ENCODE measurements around the gene ULK4.
"Not testable (repeated sequence)": the region's sequence is repeated elsewhere in the genome, so short reads cannot be mapped to it uniquely, and the experiment has no call there.

The ULK4 gene

GRCh38 chr3:41710646-41711388 lies 251.1 kb downstream of the ULK4 start:
- H3K4me2 ChIP-seq (ENCODE audit: low read depth, low read length, poor library complexity, severe bottlenecking) = no peak overlapping the region
- no peak overlapping the region for H2AFZ ChIP-seq (ENCODE audit: low read depth, low read length, severe bottlenecking)
- H3K4me3 ChIP-seq (ENCODE audit: insufficient read depth, low read length, poor library complexity, severe bottlenecking) = no peak overlapping the region
- no peaks in the 10 kb centered on the region for H3F3A ChIP-seq (ENCODE audit: insufficient read depth)
- no peaks in the 10 kb centered on the region for H3K27me3 ChIP-seq (ENCODE audit: low read length)
- H3K9me2 ChIP-seq (replicated peaks; ENCODE audit: insufficient read depth, low read length) = no peaks in the 10 kb centered on the region
- H4K20me1 ChIP-seq (ENCODE audit: low read depth, low read length) = no peaks in the 10 kb centered on the region
- H3K9ac ChIP-seq (ENCODE audit: low read length) = no peak overlapping the region
- no peaks in the 10 kb centered on the region for H3K79me2 ChIP-seq (ENCODE audit: insufficient read depth, low read length)
- H3K9me3 ChIP-seq (ENCODE audit: insufficient read depth, low read length) = no peaks in the 10 kb centered on the region
- H3K36me3 ChIP-seq (ENCODE audit: low read length) = no peaks in the 10 kb centered on the region
- TF ChIP-seq CTCF (IDR thresholded peaks at IDR 0.05; ENCODE audit: insufficient read depth, low read length, poor library complexity, severe bottlenecking) = no peak
- TF ChIP-seq EZH2phosphoT487 (conservative IDR thresholded peaks at IDR 0.05; ENCODE audit: low read length) = no peak
- no peak overlapping the region for H3K27ac ChIP-seq (ENCODE audit: low read depth, low read length)

- H3K9me2 ChIP-seq (replicated peaks; ENCODE audit: insufficient read depth, low read length); H3F3A ChIP-seq (ENCODE audit: insufficient read depth); H3K27ac ChIP-seq (ENCODE audit: low read depth, low read length); H4K20me1 ChIP-seq (ENCODE audit: low read depth, low read length); H3K9ac ChIP-seq (ENCODE audit: low read length); H3K27me3 ChIP-seq (ENCODE audit: low read length); H2AFZ ChIP-seq (ENCODE audit: low read depth, low read length, severe bottlenecking); H3K36me3 ChIP-seq (ENCODE audit: low read length); H3K4me2 ChIP-seq (ENCODE audit: low read depth, low read length, poor library complexity, severe bottlenecking); H3K4me3 ChIP-seq (ENCODE audit: insufficient read depth, low read length, poor library complexity, severe bottlenecking); H3K79me2 ChIP-seq (ENCODE audit: insufficient read depth, low read length); H3K9me3 ChIP-seq (ENCODE audit: insufficient read depth, low read length): not testable (repeated sequence)
These were observed 252.7 kb downstream of the ULK4 start for GRCh38 chr3:41709213-41709612.

GRCh38 chr3:41708176-41708575 lies 253.7 kb downstream of the ULK4 start:
- Histone ChIP-seq H3K27me3 (ENCODE audit: low read length) (no peaks in the 10 kb centered on the region), H3K36me3 (ENCODE audit: low read length) (no peaks in the 10 kb centered on the region), H3K79me2 (ENCODE audit: insufficient read depth, low read length) (no peaks in the 10 kb centered on the region), H3K27ac (ENCODE audit: low read depth, low read length) (no peak overlapping the region), H3F3A (ENCODE audit: insufficient read depth) (no peaks in the 10 kb centered on the region), H4K20me1 (ENCODE audit: low read depth, low read length) (no peaks in the 10 kb centered on the region), H3K9me2 (replicated peaks; ENCODE audit: insufficient read depth, low read length) (no peaks in the 10 kb centered on the region), H3K9me3 (ENCODE audit: insufficient read depth, low read length) (no peaks in the 10 kb centered on the region), H3K4me2 (ENCODE audit: low read depth, low read length, poor library complexity, severe bottlenecking) (no peak overlapping the region), H3K4me3 (ENCODE audit: insufficient read depth, low read length, poor library complexity, severe bottlenecking) (no peak overlapping the region), H3K9ac (ENCODE audit: low read length) (no peak overlapping the region), H2AFZ (ENCODE audit: low read depth, low read length, severe bottlenecking) (no peak overlapping the region)
- no peak for TF ChIP-seq CTCF (IDR thresholded peaks at IDR 0.05; ENCODE audit: insufficient read depth, low read length, poor library complexity, severe bottlenecking)
- no peak for TF ChIP-seq EZH2phosphoT487 (conservative IDR thresholded peaks at IDR 0.05; ENCODE audit: low read length)

GRCh38 chr3:41705893-41706292 lies 256.0 kb downstream of the ULK4 start:
- Histone ChIP-seq H3K4me2 (ENCODE audit: low read depth, low read length, poor library complexity, severe bottlenecking) (no peak overlapping the region), H3K9ac (ENCODE audit: low read length) (no peak overlapping the region), H3K9me3 (ENCODE audit: insufficient read depth, low read length) (no peaks in the 10 kb centered on the region), H3K4me3 (ENCODE audit: insufficient read depth, low read length, poor library complexity, severe bottlenecking) (no peak overlapping the region), H3K27ac (ENCODE audit: low read depth, low read length) (no peak overlapping the region), H3K36me3 (ENCODE audit: low read length) (no peaks in the 10 kb centered on the region; the same call in 1 of the 2 replicates), H3F3A (ENCODE audit: insufficient read depth) (no peaks in the 10 kb centered on the region), H3K79me2 (ENCODE audit: insufficient read depth, low read length) (no peaks in the 10 kb centered on the region), H3K9me2 (replicated peaks; ENCODE audit: insufficient read depth, low read length) (no peaks in the 10 kb centered on the region), H4K20me1 (ENCODE audit: low read depth, low read length) (no peaks in the 10 kb centered on the region), H2AFZ (ENCODE audit: low read depth, low read length, severe bottlenecking) (no peak overlapping the region), H3K27me3 (ENCODE audit: low read length) (no peaks in the 10 kb centered on the region)
- TF ChIP-seq CTCF (IDR thresholded peaks at IDR 0.05; ENCODE audit: insufficient read depth, low read length, poor library complexity, severe bottlenecking) = no peak
- no peak for TF ChIP-seq EZH2phosphoT487 (conservative IDR thresholded peaks at IDR 0.05; ENCODE audit: low read length)

Data from SU-DHL-6 (cell line).